HepG2 (cell line): ENCODE results near the gene GPR37L1. TPM values are rescaled to one million over a fixed set of nuclear protein-coding genes. Genes with fewer than 3 reads are reported as not detected.

Experiments
- AGO2 ChIP-seq: fragments of 200-400 bp; formaldehyde crosslinking; optimal IDR thresholded peaks from 2 replicates; pipeline ENCODE3; 2017; ENCODE audit warnings: mild to moderate bottlenecking, low read depth, low read length, moderate library complexity
- E2F2 ChIP-seq: sonication (generic); formaldehyde crosslinking; IDR thresholded peaks from 2 replicates; pipeline ENCODE4 v1.4.0; 2020; ENCODE audit warnings: missing genetic modification reagents, borderline replicate concordance
- NAIF1 ChIP-seq: sonication (generic); formaldehyde crosslinking; IDR thresholded peaks from 2 replicates; pipeline ENCODE4 v1.5.0; 2020; ENCODE audit warnings: mild to moderate bottlenecking, missing genetic modification reagents, borderline replicate concordance
- NKX3-1 ChIP-seq: sonication (generic); formaldehyde crosslinking; IDR thresholded peaks from 2 replicates; pipeline ENCODE4 v1.5.0; 2020; ENCODE audit warnings: missing genetic modification reagents
- PCBP2 ChIP-seq: fragments of 200-400 bp; formaldehyde crosslinking; optimal IDR thresholded peaks from 2 replicates; pipeline ENCODE3; 2018; ENCODE audit warnings: low read length, low read depth; ENCODE audit not compliant: poor library complexity, severe bottlenecking
- SPEN ChIP-seq: sonication (generic); formaldehyde crosslinking; IDR thresholded peaks from 2 replicates; pipeline ENCODE4 v1.5.1; 2020; ENCODE audit warnings: low read depth, mild to moderate bottlenecking, missing genetic modification reagents
- ZFP36L1 ChIP-seq: sonication (generic); formaldehyde crosslinking; IDR thresholded peaks from 2 replicates; pipeline ENCODE4 v1.8.0; 2022; ENCODE audit warnings: mild to moderate bottlenecking, missing genetic modification reagents, moderate library complexity
- ZKSCAN5 ChIP-seq: sonication (generic); formaldehyde crosslinking; IDR thresholded peaks from 2 replicates; pipeline ENCODE4 v1.5.1; 2020; ENCODE audit warnings: mild to moderate bottlenecking, missing genetic modification reagents
- ZNF142 ChIP-seq: sonication (generic); formaldehyde crosslinking; IDR thresholded peaks from 2 replicates; pipeline ENCODE4 v1.4.0; 2020; ENCODE audit warnings: missing genetic modification reagents
- ZNF256 ChIP-seq: sonication (generic); formaldehyde crosslinking; conservative IDR thresholded peaks from 2 replicates; pipeline ENCODE4 v1.4.0; 2020; ENCODE audit warnings: missing genetic modification reagents
- ZNF335 ChIP-seq: sonication (generic); formaldehyde crosslinking; IDR thresholded peaks from 2 replicates; pipeline ENCODE4 v1.4.0; 2020; ENCODE audit warnings: missing genetic modification reagents
- ZNF598 ChIP-seq: sonication (generic); formaldehyde crosslinking; IDR thresholded peaks from 2 replicates; pipeline ENCODE4 v1.5.1; 2020; ENCODE audit warnings: mild to moderate bottlenecking, missing genetic modification reagents, borderline replicate concordance
- ZNF747 ChIP-seq: sonication (generic); formaldehyde crosslinking; IDR thresholded peaks from 2 replicates; pipeline ENCODE4 v1.8.1; 2023; ENCODE audit warnings: missing genetic modification reagents, mild to moderate bottlenecking, borderline replicate concordance
- ZSCAN9 ChIP-seq: IDR thresholded peaks from 2 replicates; pipeline ENCODE4 v1.6.1; 2016; ENCODE audit warnings: borderline replicate concordance
- polyA plus RNA-seq, 8 experiments: library from polyadenylated mRNA; depleted of rRNA in 3 of 8; stranded (reverse) in 7 of 8; unstranded in 1 of 8; fragments of >200 nt; fragmentation: Illumina TruSeq in 4 of 8; extraction: Trizol in 4 of 8; gene quantifications; 2 replicates each; pipeline versions ENCODE4 v1.2.1 to v1.2.3, GENCODE V29; 2011 to 2016; ENCODE audit warnings: low read depth in 4 of 8, missing spikeins in 1 of 8, mixed read lengths in 1 of 8; ENCODE audit not compliant: insufficient read depth in 1 of 8
- total RNA-seq, 5 experiments: library from RNA; depleted of rRNA; stranded (reverse); fragments of >200 nt; fragmentation: Illumina TruSeq; extraction: Trizol; gene quantifications; 2 replicates each; pipeline ENCODE4 v1.2.3, GENCODE V29; 2016; ENCODE audit warnings: low read depth in 1 of 5
- TF ChIP-seq, protein P1 (sequence below): sonication (generic); formaldehyde crosslinking; IDR thresholded peaks from 2 replicates; pipeline ENCODE4 v1.5.0; 2020; ENCODE audit warnings: mild to moderate bottlenecking, missing genetic modification reagents
- TF ChIP-seq, protein P2 (sequence below): sonication (generic); formaldehyde crosslinking; IDR thresholded peaks from 2 replicates; pipeline ENCODE4 v1.4.0; 2020; ENCODE audit warnings: low read depth, mild to moderate bottlenecking, missing genetic modification reagents
- TF ChIP-seq, protein P3 (sequence below): sonication (generic); formaldehyde crosslinking; IDR thresholded peaks from 2 replicates; pipeline ENCODE4 v1.4.0; 2020; ENCODE audit warnings: mild to moderate bottlenecking, low read depth, missing genetic modification reagents

Gene GPR37L1
- total and polyA plus RNA-seq, 2 of the 13 experiments (the other 11 are each of a cell fraction or from before 2014, with no cell fraction given): 0.13 TPM; not detected in 1

- TF ChIP-seq ZNF142 (CRISPR knock-in tag): no peak
- TF ChIP-seq NAIF1 (CRISPR knock-in tag): peak; percentile 67; the same call in 1 of the 2 replicates
- TF ChIP-seq ZNF747: peak; percentile 21; the same call in 1 of the 2 replicates
- no peak for TF ChIP-seq ZKSCAN5 (CRISPR knock-in tag)
- peak; percentile 25 for TF ChIP-seq AGO2
- TF ChIP-seq ZFP36L1 (CRISPR knock-in tag): no peak
- peak; percentile 43; the same call in 1 of the 2 replicates for TF ChIP-seq SPEN
- TF ChIP-seq, protein P1, sequence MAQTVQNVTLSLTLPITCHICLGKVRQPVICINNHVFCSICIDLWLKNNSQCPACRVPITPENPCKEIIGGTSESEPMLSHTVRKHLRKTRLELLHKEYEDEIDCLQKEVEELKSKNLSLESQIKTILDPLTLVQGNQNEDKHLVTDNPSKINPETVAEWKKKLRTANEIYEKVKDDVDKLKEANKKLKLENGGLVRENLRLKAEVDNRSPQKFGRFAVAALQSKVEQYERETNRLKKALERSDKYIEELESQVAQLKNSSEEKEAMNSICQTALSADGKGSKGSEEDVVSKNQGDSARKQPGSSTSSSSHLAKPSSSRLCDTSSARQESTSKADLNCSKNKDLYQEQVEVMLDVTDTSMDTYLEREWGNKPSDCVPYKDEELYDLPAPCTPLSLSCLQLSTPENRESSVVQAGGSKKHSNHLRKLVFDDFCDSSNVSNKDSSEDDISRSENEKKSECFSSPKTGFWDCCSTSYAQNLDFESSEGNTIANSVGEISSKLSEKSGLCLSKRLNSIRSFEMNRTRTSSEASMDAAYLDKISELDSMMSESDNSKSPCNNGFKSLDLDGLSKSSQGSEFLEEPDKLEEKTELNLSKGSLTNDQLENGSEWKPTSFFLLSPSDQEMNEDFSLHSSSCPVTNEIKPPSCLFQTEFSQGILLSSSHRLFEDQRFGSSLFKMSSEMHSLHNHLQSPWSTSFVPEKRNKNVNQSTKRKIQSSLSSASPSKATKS (CRISPR knock-in tag): no peak
- no peak for TF ChIP-seq ZSCAN9 (CRISPR knock-in tag)
- TF ChIP-seq ZNF256 (CRISPR knock-in tag): no peak
- no peak for TF ChIP-seq E2F2 (CRISPR knock-in tag)
- TF ChIP-seq, protein P2, sequence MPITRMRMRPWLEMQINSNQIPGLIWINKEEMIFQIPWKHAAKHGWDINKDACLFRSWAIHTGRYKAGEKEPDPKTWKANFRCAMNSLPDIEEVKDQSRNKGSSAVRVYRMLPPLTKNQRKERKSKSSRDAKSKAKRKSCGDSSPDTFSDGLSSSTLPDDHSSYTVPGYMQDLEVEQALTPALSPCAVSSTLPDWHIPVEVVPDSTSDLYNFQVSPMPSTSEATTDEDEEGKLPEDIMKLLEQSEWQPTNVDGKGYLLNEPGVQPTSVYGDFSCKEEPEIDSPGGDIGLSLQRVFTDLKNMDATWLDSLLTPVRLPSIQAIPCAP (CRISPR knock-in tag): no peak
- TF ChIP-seq NKX3-1 (CRISPR knock-in tag): no peak
- TF ChIP-seq, protein P3, sequence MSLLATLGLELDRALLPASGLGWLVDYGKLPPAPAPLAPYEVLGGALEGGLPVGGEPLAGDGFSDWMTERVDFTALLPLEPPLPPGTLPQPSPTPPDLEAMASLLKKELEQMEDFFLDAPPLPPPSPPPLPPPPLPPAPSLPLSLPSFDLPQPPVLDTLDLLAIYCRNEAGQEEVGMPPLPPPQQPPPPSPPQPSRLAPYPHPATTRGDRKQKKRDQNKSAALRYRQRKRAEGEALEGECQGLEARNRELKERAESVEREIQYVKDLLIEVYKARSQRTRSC (CRISPR knock-in tag): no peak
- 0 out of 2 replicates have a peak, but pooled peaks have one; percentile 23 for TF ChIP-seq ZNF598 (CRISPR knock-in tag)
- TF ChIP-seq PCBP2: no peak
- TF ChIP-seq ZNF335 (CRISPR knock-in tag): 0 out of 2 replicates have a peak, but pooled peaks have one; percentile 43
These were observed 37.7 kb upstream of the GPR37L1 start (continued) for GRCh38 chr1:202084791-202085681.
